NCI-H2171 (cell line): ENCODE results near the gene CLIP4.

Experiments used
- DNase-seq: peaks from one replicate; lab custom pipeline; 2025; lab: John Stamatoyannopoulos, UW

CLIP4 gene

DNA sequence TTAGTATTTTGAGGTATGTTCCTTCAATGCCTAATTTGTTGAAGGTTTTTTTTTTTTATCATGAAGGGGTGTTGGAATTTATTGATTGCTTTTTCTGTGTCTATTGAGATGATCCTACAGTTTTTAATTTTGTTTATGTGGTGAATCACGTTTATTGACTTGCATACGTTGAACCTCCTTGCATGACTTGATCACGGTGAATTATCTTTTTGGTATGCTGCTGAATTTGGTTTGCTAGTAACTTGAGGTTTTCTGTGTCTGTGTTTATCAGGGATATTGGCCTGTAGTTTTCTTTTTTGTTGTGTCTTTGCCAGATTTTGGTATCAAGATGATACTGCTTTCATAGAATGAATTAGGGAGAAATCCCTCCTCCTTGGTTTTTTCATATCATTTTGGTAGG, 23.9 kb downstream of the CLIP4 start:
- DNase-seq, result no peak

DNA sequence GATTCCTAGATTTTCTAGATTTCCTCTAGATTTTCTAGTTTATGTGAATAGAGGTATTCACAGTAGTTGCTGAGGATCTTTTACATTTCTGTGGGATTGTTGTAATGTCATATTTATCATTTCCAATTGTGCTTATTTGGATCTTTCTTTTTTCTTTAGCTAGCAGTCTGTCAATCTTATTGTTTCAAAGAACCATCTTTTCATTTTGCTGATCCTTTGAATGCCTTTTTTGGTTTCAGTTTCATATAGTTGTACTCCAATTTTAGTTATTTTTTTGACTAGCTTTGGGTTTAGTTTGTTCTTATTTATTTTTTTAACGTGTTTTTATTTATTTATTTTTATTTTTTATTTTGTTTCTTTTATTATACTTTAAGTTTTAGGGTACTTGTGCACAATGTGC, 24.5 kb downstream of the CLIP4 start:
- no peak for DNase-seq

DNA sequence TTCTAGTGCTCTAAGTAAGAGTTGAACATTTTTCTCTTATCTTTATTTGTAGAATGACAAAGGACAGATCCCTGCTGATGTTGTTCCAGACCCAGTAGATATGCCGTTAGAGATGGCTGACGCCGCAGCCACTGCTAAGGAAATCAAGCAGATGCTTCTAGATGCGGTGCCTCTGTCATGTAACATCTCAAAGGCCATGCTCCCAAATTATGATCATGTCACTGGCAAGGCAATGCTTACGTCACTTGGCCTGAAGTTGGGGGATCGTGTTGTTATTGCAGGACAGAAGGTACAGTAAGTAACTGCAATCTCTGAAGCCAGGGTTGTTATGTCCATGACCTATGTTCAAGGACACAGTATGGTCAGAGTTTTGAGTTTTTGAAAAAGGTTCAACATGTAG, 28.4 kb downstream of the CLIP4 start:
- DNase-seq, result no peak

DNA sequence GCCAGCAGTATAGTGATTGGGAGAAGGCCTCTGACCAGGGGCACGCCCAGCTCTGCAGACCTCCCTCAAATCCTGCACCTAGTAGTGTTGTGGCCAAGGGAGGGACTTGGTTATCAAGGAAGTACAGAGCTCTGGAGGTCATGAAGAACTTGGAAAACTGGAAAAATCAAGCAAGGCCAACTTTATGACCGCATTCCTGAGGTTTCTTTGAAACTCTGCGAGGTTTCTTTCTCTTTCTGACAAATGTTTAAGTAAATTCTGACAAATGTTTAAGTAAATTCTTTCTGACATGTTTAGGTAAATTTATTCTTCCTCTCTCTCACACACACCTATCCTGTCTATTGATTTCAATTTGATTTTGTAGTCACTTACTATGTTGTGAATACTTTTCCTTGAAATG, 31.0 kb downstream of the CLIP4 start:
- no peak for DNase-seq

DNA sequence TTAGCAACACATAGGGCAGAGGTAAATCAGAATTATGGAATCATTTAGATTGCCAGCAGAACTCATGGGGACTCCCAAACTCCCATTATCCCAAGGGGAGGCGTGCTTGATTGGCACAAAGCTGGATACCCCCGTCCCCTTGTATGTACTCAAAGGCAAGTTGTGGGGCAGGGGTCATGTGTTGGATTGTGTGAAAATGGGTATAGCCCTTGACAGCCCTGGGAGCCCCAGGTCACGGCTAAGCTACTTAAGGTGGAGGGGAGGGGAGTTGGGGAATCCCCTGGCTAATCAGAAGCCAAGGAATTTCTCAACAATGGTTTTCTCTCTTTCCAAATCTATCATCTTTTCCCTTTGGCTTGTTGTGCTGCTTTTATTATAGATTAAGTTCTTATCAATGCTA, 32.7 kb downstream of the CLIP4 start:
- DNase-seq, result no peak

DNA sequence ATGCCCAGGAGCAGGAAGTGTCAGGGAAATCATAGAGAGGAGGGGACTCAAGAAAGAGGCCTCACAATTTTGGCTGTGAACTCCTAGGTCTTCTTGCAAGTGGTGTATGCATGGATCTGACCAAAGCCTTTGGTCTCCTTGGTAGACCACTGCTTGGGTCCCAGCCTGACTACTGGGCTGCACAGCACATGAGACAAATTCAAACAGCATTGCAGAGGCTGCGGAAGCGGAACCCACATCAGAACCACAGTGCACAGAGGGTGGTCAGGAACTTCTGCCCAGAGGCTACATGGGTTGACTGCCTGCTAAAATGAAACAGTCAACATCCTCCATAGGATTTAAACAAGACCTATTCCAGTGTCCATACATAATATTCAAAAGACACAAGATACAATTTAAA, 39.4 kb downstream of the CLIP4 start:
- no peak for DNase-seq

DNA sequence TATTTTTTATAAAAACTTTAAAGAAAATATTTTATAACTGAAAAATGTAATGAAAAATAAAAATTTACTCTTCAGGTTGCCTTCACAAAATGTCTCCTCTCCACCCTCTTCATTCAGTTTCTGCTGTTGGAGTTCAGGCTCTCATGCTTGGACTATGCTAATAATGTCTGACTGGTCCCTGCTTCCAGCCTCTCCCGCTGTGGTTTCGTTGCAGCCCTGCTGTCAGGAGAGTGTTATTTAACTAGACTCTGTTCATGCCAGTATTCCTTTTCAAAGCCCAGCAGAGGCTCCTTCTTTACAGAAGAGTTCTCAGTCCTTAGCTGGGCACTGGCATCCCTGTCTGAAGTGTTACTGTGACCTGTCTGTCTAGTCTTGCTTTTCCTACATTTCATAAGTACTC, 40.4 kb downstream of the CLIP4 start:
- DNase-seq, result no peak

DNA sequence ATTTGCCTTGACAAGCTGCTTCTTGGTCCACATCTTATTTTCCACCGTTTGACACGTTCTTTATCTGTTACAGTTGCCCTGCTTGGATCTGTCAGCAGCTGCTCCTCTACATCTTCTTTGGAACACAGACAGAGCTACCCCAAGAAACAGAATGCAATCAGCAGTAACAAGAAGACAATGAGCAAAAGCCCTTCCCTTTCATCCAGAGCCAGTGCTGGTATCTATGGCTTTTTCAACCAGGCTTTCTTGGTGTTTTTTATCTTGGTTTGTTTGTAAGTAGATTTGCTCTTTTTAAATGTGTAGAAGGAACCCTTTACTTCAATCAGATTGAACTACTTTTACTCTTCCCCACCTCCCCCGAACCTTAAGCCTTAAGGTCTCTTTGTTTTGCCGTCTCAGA, 41.9 kb downstream of the CLIP4 start:
- no peak for DNase-seq

DNA sequence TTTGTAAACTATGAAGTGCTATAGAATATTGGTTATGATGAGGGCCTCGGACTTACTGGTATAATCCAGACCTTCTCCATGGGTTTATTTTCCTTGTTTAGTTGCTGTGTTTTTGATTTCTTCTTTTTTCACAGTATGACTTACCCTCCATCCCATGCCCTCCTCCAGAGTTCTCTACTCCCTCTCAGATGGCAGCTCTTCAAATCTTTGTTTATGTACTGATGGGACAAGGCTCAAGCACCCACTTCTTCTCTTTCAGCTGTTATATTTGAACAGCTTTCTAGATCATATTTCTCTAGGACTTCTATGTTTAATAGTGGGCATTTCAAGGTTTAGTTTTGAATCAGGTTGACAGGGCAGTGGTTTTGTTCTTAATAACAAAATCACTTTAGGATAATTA, 43.9 kb downstream of the CLIP4 start:
- DNase-seq, result no peak

DNA sequence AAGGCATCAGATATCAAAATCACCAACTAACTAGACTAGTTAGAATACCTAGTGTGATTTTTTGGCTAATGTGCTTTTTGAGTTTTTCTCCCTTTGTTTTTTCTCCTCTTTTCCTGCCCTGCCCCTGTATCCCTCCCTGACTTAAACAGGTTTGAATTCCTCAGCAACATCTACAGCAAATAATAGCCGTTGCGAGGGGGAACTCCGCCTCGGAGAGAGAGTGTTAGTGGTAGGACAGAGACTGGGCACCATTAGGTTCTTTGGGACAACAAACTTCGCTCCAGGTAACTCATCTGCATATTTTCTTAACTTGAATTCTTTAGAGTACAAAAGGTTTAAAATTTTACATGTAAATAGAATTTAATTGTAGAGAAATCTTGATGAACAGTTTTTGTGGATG, 45.0 kb downstream of the CLIP4 start:
- no peak for DNase-seq

DNA sequence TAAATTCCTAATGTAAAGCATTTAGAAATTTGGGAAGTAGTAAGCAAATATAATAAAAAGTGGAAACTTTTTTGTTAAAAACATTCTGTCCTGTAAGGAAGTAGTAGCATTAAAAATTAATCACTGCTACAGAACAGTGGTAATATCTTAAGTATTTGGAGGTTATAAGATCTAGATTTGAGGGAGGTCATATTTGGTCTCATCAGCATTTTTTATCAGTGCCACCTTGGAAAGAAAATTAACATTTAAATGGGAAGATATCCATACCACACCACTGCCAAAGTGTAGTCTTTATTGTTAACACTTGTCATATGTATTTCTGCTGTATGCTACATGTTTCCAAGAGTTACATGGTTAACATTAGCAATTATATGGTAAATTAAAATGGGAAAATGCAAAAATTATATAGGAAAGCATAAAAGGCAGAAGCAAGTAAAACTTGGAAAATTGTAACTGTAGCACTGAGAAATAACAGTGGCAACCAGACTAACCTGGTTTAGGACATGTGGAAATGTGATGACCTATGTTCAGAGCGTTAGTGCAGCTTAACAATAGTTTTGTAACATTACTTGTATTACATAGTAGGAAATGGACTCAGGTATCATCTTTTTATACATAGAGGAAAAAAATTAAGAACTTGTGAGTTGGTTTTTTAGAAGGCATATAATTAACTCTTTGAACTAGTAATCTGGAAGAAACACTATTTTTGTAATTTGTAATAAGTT, 47.2 kb downstream of the CLIP4 start:
- no peak for DNase-seq

DNA sequence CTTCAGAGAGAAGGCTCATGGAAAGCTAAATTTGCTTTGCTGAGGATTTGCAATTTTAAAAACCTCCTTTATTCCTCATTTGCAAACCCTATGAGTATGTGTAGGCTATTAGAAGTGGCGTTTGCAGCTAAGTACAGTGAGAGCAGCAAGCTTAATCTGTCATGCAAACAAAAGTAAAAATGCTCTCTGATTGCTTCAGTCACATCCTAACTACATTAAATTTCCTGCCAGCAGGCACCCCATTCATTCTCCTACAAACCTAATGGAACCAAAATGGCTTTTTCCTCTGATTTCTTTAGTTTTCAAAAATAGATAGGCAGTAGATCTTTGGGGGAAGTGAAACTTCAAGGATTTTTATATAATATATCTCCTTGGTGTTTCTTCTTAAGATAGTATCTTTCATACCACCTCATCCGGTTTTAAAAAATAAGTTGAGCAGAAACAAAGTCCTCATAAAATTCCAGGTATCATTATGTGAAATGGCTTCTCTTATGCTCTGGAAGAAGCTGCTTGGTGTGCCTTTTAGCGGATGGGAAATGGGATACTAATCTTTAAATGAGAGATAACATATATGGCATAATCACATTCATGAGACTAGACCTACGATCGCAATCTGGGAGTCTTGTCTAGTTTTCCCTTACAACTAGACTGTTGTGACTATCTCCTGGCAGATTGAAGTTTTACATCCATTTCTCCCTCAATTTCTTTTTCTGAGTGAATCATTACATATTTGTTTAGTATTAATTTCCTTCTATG, 49.1 kb downstream of the CLIP4 start:
- DNase-seq, result no peak

DNA sequence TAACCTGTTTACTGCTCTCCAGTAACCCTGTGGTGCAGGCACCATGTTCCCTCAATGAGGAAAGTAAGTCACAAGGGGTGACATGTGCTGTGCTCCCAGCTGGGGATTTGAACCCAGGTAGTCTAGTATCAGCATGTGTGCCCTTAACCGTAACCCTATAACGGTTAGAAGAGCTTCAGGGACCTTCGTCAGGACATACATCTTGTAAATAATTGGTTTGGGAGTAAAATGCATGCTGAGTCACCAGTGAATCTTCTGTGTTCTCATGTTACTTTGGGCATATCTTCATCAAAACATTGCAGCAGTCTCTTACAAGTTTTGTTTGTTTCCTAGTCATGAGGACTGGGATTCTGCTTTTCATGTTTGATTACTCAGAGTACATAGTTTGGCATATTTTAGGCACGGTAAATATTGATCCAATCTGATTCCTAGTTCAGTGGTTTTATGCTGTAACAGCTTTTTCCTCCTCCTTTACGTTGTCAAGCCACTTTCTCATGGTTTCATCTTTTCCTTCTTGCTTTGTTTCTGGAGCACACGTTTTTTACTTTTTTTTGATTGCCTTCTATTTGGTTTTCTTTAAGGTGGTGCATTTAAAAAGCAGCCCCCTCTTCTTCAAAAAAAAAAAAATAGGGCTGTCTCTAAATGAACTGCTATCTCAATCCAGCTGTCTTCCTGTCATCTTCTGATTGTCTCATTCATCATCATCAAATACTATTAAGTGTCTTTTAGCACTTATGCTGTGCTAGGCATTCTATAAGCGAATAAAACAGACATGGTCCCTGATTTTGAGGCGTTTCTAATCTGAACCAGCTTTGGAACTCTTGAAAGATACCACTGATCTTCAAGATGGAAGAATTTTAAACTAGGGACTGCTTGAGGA, 50.4 kb downstream of the CLIP4 start:
- no peak for DNase-seq

DNA sequence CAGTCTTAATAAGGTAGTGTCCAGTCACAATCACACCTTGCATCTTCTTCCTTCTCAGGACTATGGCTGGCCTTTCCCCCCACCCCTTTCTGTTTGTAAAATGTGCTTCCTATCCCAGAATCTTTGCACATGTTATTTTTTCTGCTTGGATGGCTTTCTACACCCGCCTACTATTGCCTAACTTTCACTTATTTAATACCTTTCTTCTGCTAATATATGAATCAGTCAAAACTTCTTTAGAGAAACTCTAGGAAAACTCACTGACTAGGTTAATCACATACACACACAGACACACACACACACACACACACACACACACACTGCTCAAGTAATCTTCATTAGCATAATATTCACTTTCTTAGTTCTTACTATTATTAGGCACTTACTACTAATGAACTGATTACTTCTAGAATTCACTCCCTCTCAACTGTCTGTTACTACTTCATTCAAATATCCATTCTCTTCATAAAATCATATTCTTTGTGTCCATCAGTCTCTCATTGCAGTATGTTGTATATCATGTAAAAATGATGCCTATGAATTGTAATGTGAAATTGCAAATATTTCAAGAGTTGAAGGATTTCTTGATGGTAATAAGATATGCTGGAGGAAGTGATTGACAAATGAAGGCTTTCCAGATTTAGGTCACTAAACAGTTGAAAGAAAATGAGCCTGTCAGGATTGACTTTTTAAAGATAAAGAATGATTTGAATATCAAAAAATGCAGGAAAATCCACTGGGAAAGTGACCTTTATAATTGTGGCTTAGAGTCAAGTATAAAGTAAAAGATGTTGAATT, 51.2 kb downstream of the CLIP4 start:
- DNase-seq, result no peak

DNA sequence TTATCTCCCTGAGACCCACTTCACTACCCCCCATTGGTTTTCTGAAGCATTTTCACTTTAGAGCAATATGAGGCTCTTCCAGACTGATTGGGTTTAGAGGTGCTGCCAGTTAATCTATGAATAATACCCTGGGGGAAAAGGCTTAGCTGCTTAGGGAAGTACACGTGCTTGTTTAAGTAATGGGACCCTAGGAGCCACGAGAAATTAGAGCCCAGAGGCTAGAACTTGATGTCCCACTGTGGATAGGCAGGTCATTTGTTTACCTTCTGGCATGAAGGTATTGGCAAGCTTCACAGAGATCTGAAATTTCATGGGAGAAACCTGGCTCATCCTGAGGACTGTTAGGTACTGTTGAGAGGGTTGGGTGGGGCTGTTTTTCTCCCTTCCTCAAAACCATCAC, 59.7 kb downstream of the CLIP4 start:
- DNase-seq, result no peak

DNA sequence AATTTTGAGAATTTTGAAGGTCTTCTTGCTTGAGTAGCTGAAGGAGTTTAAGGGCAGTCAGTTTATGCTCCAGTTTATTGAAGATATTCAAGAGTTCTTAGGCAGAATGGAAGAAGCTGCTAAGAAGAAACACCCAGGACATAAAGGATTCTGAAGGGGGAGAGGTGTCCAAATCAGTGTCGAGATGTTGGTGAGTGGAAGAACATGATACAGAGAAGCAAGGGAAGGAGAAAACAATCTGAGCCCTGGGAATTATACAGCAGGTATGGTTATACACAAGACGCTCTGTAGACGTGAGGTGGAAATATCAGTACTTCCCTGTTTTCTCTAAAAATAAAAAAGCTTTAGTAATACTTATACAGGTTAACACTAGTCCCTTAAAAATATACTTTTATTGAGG, 60.1 kb downstream of the CLIP4 start:
- DNase-seq, result no peak

DNA sequence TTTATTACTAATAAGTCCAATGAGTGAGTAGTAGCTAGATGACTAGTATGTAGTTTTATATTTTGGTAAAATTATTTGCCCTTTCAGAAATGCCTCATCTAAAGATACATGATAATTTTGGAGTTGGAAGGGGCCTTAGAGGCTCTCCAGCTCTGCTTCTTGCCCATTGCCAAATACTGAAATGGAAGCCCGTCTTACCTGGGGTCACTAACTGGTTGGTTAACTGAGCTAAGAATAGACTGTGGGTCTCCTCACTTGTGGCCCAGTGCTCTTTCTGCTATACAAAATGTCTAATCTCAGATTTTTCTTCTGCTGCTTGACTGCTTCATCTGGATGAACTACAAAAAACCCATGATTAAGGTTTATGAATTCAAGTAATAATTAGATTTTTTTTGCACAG, 67.1 kb downstream of the CLIP4 start:
- DNase-seq, result no peak

DNA sequence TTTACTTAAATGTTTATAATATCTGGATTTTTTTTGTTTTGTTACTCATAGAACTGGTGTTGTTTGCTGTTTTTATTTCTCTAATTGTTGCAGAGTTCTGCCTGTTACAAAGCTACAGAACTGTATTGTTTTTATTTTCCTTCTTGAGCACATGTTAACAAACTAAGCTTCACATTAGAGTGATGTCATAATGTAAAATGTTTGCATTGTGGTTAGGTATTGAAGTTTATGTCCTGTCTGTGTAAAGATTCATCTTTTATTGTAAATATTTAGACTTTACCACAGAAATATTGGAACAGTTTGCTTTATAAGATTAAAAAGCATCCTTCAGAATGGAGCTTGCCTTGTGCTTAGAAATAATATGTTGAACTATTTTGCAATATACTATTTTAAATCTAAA, 67.7 kb downstream of the CLIP4 start:
- DNase-seq, result no peak

DNA sequence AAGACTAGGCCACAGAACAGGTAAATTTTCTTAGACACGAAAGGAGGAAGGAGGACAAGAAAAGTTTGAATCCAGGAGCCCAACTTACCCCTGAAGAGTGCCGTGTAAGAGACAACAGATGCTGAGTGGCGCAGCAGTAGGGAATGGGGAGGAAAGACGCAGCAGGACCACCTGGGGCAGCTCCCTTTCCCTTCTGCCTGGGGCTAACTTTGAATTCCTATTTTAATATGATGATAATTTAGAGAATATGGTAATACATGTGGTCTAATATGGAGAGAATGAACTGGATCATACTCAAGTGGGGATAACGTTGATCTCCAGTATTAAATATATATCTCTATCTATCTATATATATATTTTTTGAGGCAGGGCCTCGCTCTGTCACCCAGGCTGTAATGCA, 69.3 kb downstream of the CLIP4 start:
- DNase-seq, result no peak

DNA sequence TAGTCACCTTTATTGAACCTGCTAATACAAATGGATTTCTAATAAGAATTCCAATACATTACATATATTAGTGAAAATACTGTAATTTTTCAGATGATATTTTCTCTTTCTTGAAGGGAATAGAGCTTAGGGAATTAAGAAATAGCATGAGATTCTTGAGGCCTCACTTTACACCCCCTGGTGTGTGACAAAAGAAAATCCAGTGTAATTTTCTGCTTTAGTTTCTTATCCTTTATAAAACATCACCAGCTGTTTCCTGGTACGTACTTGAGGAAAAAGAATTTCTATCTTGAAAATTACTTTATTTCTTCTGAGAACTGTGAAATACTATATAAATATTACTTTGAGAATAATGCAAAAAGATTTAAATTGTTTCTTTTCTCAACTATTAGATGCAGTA, 71.6 kb downstream of the CLIP4 start:
- no peak for DNase-seq

DNA sequence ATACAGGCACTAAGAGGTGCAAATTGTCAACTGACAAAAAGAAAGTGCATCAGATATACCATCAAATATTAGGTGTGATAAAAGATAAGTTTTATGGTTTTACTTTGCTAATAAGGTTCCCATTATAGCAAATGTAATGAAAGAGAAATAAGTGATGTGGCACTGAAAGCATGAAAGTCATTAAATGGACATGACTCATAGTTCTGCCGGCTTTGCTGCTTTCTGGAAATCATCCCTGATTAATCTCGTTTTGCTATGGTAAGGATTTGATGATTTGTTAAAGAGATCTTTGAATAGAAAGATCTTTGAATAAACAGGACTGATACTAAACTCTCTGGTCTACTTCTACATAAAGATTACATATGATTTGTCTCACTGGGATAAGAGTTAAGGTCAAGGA, 72.7 kb downstream of the CLIP4 start:
- no peak for DNase-seq

DNA sequence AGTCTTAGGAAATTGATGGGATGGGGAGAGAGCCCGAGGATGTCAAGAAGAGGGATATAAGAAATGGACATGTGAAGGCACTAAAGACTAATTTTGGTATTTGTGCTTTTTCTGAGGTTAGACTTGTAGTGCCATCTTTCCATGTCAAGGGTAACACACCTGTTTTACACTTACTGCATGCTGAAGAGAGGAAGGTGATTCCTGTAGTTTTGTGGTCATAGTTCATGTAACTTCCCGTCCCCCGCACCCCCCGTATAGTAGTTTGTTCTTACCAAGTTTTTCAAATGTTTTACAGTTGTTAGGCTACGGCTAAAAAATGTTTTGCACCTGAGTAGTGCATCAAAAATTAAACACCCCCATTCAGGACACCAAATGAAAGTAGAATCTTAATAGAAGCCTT, 73.8 kb downstream of the CLIP4 start:
- no peak for DNase-seq
